Measurements from ENCODE around the gene ABCC6. TPM values are rescaled to one million over a fixed set of nuclear protein-coding genes. Genes with fewer than 3 reads are reported as not detected.

The ABCC6 gene
- total RNA-seq, 1 experiment from 2014 or later, result not detected

DNA sequence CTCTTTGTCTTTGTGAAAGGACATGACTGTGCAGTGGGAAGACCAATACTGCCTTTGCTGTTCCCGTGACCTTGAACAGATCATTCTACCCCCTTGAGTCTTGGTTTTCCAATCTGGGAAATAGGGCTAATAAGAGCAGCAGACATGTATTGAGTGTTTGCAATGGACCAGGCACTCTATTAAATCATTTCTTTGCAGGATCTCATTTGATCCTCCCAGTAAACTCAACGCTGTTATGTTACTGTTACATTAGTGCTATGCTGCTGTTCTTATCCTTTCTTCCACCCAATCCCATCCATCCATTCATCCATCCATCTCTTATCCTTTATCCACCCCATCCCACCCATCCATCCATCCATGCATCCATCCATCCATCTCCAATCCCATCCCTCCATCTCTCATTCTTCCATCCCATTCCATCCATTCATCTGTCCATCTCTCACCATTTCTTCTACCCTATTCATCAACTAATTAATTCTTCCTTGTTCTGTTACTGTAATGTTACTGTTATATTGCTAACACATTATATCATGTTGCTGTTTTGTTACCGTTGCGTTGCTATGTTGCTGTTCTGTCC lies 65.1 kb downstream of the ABCC6 start:
- Histone ChIP-seq H3K9me3 (ENCODE audit: low read depth, low read length, poor library complexity, severe bottlenecking) (peaks cover 10% of the 10 kb centered on the region), H3K27ac (ENCODE audit: low read depth, low read length, poor library complexity, severe bottlenecking) (no peak overlapping the region), H3K36me3 (ENCODE audit: insufficient read depth, low read length, poor library complexity, severe bottlenecking) (no peaks in the 10 kb centered on the region), H3K27me3 (replicated peaks; ENCODE audit: insufficient read depth, low read depth, low read length, poor library complexity) (no peaks in the 10 kb centered on the region), H3K4me1 (ENCODE audit: insufficient read depth, low read length, poor library complexity, severe bottlenecking) (no peaks in the 10 kb centered on the region), H3K4me3 (ENCODE audit: low read depth, low read length, poor library complexity, severe bottlenecking) (no peak overlapping the region)
- POLR2A ChIA-PET (ENCODE audit: low non-redundant PET), result no interaction called here
- intact Hi-C loops (cut with micrococcal nuclease; ENCODE audit: unreplicated experiment), result no loop called here
- CTCF ChIA-PET, result interaction anchor here (0.6 kb wide), 1 partner anchor 401 kb away, joined by 4 read pairs; no protein-coding TSS in a partner anchor
- no peak for DNase-seq (ENCODE audit: low spot score)
- TF ChIP-seq, protein P1, sequence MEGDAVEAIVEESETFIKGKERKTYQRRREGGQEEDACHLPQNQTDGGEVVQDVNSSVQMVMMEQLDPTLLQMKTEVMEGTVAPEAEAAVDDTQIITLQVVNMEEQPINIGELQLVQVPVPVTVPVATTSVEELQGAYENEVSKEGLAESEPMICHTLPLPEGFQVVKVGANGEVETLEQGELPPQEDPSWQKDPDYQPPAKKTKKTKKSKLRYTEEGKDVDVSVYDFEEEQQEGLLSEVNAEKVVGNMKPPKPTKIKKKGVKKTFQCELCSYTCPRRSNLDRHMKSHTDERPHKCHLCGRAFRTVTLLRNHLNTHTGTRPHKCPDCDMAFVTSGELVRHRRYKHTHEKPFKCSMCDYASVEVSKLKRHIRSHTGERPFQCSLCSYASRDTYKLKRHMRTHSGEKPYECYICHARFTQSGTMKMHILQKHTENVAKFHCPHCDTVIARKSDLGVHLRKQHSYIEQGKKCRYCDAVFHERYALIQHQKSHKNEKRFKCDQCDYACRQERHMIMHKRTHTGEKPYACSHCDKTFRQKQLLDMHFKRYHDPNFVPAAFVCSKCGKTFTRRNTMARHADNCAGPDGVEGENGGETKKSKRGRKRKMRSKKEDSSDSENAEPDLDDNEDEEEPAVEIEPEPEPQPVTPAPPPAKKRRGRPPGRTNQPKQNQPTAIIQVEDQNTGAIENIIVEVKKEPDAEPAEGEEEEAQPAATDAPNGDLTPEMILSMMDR (conservative IDR thresholded peaks at IDR 0.05; ENCODE audit: low read depth, low read length), result no peak
- TF ChIP-seq EZH2 (IDR thresholded peaks at IDR 0.05; ENCODE audit: borderline replicate concordance, low read depth, low read length, poor library complexity, severe bottlenecking), result no peak
- no TSS peak for BruUV-seq (replicated peaks)

DNA sequence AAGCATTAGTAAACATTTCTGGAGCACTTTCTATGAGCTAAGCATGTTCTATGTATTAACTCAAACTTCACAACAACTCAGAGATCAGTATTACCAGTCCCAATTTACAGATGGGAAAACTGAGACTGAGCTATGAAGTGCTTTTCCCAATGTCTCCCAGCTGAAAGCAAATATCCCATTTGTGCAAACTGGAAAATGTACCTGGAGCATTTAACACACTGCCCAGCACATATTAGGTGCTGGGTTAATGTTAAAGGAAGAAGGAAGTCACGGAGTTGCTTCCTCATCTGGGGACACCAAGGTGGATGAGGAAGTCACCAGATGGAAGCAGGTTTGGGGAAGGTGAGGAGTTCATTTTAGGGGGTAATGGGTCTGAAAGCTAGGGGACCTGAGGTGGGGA lies 66.1 kb downstream of the ABCC6 start:
- Histone ChIP-seq H3K27me3 (replicated peaks; ENCODE audit: insufficient read depth, low read depth, low read length, poor library complexity) (no peaks in the 10 kb centered on the region), H3K36me3 (ENCODE audit: insufficient read depth, low read length, poor library complexity, severe bottlenecking) (no peaks in the 10 kb centered on the region), H3K27ac (ENCODE audit: low read depth, low read length, poor library complexity, severe bottlenecking) (no peak overlapping the region), H3K9me3 (ENCODE audit: low read depth, low read length, poor library complexity, severe bottlenecking) (peaks cover 10% of the 10 kb centered on the region), H3K4me1 (ENCODE audit: insufficient read depth, low read length, poor library complexity, severe bottlenecking) (no peaks in the 10 kb centered on the region), H3K4me3 (ENCODE audit: low read depth, low read length, poor library complexity, severe bottlenecking) (no peak overlapping the region)
- ChIA-PET CTCF (no interaction called here), POLR2A (ENCODE audit: low non-redundant PET) (no interaction called here)
- intact Hi-C loops (cut with micrococcal nuclease; ENCODE audit: unreplicated experiment), result no loop called here
- DNase-seq (ENCODE audit: low spot score), result no peak
- TF ChIP-seq, protein P1 (conservative IDR thresholded peaks at IDR 0.05; ENCODE audit: low read depth, low read length), result no peak
- TF ChIP-seq EZH2 (IDR thresholded peaks at IDR 0.05; ENCODE audit: borderline replicate concordance, low read depth, low read length, poor library complexity, severe bottlenecking), result no peak
- BruUV-seq (replicated peaks), result no TSS peak

DNA sequence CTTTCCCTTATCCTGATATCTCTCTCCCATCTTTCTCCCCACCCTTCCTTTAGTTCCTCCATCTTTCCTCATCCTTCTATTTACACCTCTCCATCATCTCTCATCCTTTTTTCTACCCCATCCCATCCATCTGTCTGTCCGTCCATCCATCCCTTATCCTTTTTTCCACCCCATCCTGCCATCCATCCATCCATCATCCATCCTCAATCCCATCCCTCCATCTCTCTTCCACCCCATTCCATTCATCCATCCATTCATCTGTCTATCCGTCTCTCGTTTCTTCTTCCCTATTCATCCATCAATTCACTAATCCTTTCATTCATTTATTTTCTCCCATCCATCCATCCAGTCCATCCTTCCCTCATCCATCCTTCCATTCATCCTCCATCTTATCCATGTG lies 68.1 kb downstream of the ABCC6 start:
- H3K4me3 ChIP-seq (ENCODE audit: low read depth, low read length, poor library complexity, severe bottlenecking), result no peak overlapping the region
- no peaks in the 10 kb centered on the region for H3K36me3 ChIP-seq (ENCODE audit: insufficient read depth, low read length, poor library complexity, severe bottlenecking)
- no peaks in the 10 kb centered on the region for H3K4me1 ChIP-seq (ENCODE audit: insufficient read depth, low read length, poor library complexity, severe bottlenecking)
- ChIA-PET POLR2A (ENCODE audit: low non-redundant PET) (no interaction called here), CTCF (no interaction called here)
- BruUV-seq (replicated peaks), result no TSS peak
- no peak for TF ChIP-seq EZH2 (IDR thresholded peaks at IDR 0.05; ENCODE audit: borderline replicate concordance, low read depth, low read length, poor library complexity, severe bottlenecking)
- TF ChIP-seq, protein P1 (conservative IDR thresholded peaks at IDR 0.05; ENCODE audit: low read depth, low read length), result no peak
- intact Hi-C loops (cut with micrococcal nuclease; ENCODE audit: unreplicated experiment), result no loop called here
- H3K27me3 ChIP-seq (replicated peaks; ENCODE audit: insufficient read depth, low read depth, low read length, poor library complexity), result no peaks in the 10 kb centered on the region
- no peak for DNase-seq (ENCODE audit: low spot score)
- peaks cover 10% of the 10 kb centered on the region for H3K9me3 ChIP-seq (ENCODE audit: low read depth, low read length, poor library complexity, severe bottlenecking)
- H3K27ac ChIP-seq (ENCODE audit: low read depth, low read length, poor library complexity, severe bottlenecking), result no peak overlapping the region
